Psoas muscle (tissue), 8 donors: ENCODE measurements around the gene MKKS. TPM values are rescaled to one million over a fixed set of nuclear protein-coding genes. Genes with fewer than 3 reads are reported as not detected.

Source experiments
- ATAC-seq, 4 donors: fragments of 200-7000 bp; cut with Tn5 transposase; one replicate each; pipeline ENCODE4 v1.9.1; 2020; ENCODE audit warnings: moderate library complexity in 3 of 4, mild to moderate bottlenecking in 2 of 4
- DNase-seq, 2 donors: peaks; one replicate each; pipeline ENCODE4 v3.0.0-alpha.2; 2020
- H3K27ac ChIP-seq: fragments of 200-600 bp; one replicate; pipeline ENCODE4 v1.8.0; 2022
- H3K27me3 ChIP-seq, 3 donors: fragments of 200-600 bp in 1 of 3; one replicate each; pipeline versions ENCODE4 v1.6.1 to v1.8.0; 2013 to 2022; ENCODE audit warnings: low read length in 2 of 3, mild to moderate bottlenecking in 2 of 3, moderate library complexity in 1 of 3; ENCODE audit not compliant: insufficient read depth in 3 of 3
- H3K36me3 ChIP-seq, 2 donors: fragments of 200-600 bp in 1 of 2; one replicate each; pipeline versions ENCODE4 v1.6.1 to v1.8.0; 2013 to 2022; ENCODE audit warnings: low read depth in 1 of 2, mild to moderate bottlenecking in 1 of 2, moderate library complexity in 1 of 2; ENCODE audit not compliant: insufficient read depth in 1 of 2
- H3K4me1 ChIP-seq: fragments of 200-600 bp; one replicate; pipeline ENCODE4 v1.8.0; 2022
- H3K4me3 ChIP-seq: fragments of 200-600 bp; one replicate; pipeline ENCODE4 v1.8.0; 2022; ENCODE audit warnings: mild to moderate bottlenecking
- H3K9me3 ChIP-seq: fragments of 200-600 bp; one replicate; pipeline ENCODE4 v1.8.0; 2022
- CTCF ChIP-seq: fragments of 200-600 bp; IDR thresholded peaks from one replicate; pipeline ENCODE4 v1.8.0; 2022; ENCODE audit warnings: antibody characterized with exemption
- WGBS, 3 donors: extraction: QIAGEN DNeasy Blood & Tissue Kit; methylation state at CpG; one replicate each; pipeline versions ENCODE4 v1.1.6 to v1.1.7; 2013; 5-methylcytosine and 5-hydroxymethylcytosine counted together
- intact Hi-C, 2 donors: fragments of 100-400 bp; cut with DNase I; formaldehyde crosslinking; loops; one replicate each; pipeline versions ENCODE4 v1.11.0 to v1.14.2; 2022
- polyA plus RNA-seq, 3 donors: library from polyadenylated mRNA; stranded (reverse); fragments of 200-250 nt; gene quantifications; one replicate each; pipeline ENCODE4 v1.2.3, GENCODE V29; 2013
- total RNA-seq, 4 donors: library from RNA; stranded (reverse); fragmentation: NEBNext Ultra II Directional in 2 of 4; extraction: Animal tissue kit (Norgen Biotek cat#: 25700) in 2 of 4; gene quantifications; one replicate each; pipeline versions ENCODE4 v1.2.1 to v1.2.4, GENCODE V29; 2021 to 2023
- donor health status: healthy with polysubstance abuse.
- donor health status: DM: no; HTN: no; CAD: no; lungs with moderate emphysema.
- donor health status: Bipolar disorder and iron deficiency.
- donor health status: healthy.
- donor health status: DM: yes; HTN: yes; CAD: no.
- donor health status: DM: no; HTN: no; CAD: no.
- donor health status: DM: no; HTN: no; CAD: no.
- donor health status: DM: yes; HTN: yes; CAD: no.

MKKS gene
- total and polyA plus RNA-seq, 7 donors = 10.5 to 40.1 (median 22.7) TPM

- intact Hi-C loops = loop anchor here (10.0 kb wide), 2 partner anchors 63 to 187 kb away; no protein-coding TSS in a partner anchor
- peaks cover 3% of the 10 kb centered on the region for H3K4me1 ChIP-seq
- DNase-seq (no peak), ATAC-seq (no peak)
- H3K36me3 ChIP-seq = no peaks in the 10 kb centered on the region
- no peak overlapping the region for H3K4me3 ChIP-seq
- WGBS, 3 donors = 99 to 100% (median 100%) methylated on average over 1 of the region's 1 CpG
- no peaks in the 10 kb centered on the region for H3K27me3 ChIP-seq
- TF ChIP-seq CTCF = no peak
- no peaks in the 10 kb centered on the region for H3K9me3 ChIP-seq
- no peak overlapping the region for H3K27ac ChIP-seq
Observed at GRCh38 chr20:10478205-10478604, 44.2 kb upstream of the MKKS start.

- H3K36me3 ChIP-seq = no peaks in the 10 kb centered on the region
- no peak for TF ChIP-seq CTCF
- intact Hi-C loops = loop anchor here (10.0 kb wide), 2 partner anchors 62 to 188 kb away; no protein-coding TSS in a partner anchor
- DNase-seq (no peak), ATAC-seq (no peak)
- no peaks in the 10 kb centered on the region for H3K9me3 ChIP-seq
- H3K27ac ChIP-seq = no peak overlapping the region
- WGBS, 3 donors = 70 to 78% (median 73%) methylated on average over 3 of the region's 3 CpGs
- peaks cover 3% of the 10 kb centered on the region for H3K4me1 ChIP-seq
- no peak overlapping the region for H3K4me3 ChIP-seq
- no peaks in the 10 kb centered on the region for H3K27me3 ChIP-seq
Observed at GRCh38 chr20:10476319-10476724, 42.3 kb upstream of the MKKS start.

- intact Hi-C loops = loop anchor here (10.0 kb wide), 2 partner anchors 60 to 190 kb away; no protein-coding TSS in a partner anchor
- DNase-seq (no peak), ATAC-seq (no peak)
- Histone ChIP-seq H3K27me3 (no peaks in the 10 kb centered on the region), H3K4me3 (no peak overlapping the region), H3K9me3 (no peaks in the 10 kb centered on the region), H3K4me1 (peaks cover 3% of the 10 kb centered on the region), H3K36me3 (no peaks in the 10 kb centered on the region), H3K27ac (no peak overlapping the region)
- WGBS, 3 donors = 83 to 91% (median 85%) methylated on average over 2 of the region's 2 CpGs
- TF ChIP-seq CTCF = no peak
Observed at GRCh38 chr20:10475225-10475624, 41.2 kb upstream of the MKKS start.

- no peaks in the 10 kb centered on the region for H3K9me3 ChIP-seq
- ATAC-seq = peak in 3 of 4 donors; percentile 33 to 70 (median 52)
- intact Hi-C loops = loop anchor here (10.0 kb wide), 2 partner anchors 60 to 190 kb away; no protein-coding TSS in a partner anchor
- 58 to 65% (median 60%) methylated on average over 11 of the region's 11 CpGs for WGBS, 3 donors
- peak overlapping the region; percentile 36 for H3K27ac ChIP-seq
- peaks cover 3% of the 10 kb centered on the region for H3K4me1 ChIP-seq
- no peak overlapping the region for H3K4me3 ChIP-seq
- TF ChIP-seq CTCF = no peak
- H3K27me3 ChIP-seq = no peaks in the 10 kb centered on the region
- peak; percentile 47 to 72 for DNase-seq
- no peaks in the 10 kb centered on the region for H3K36me3 ChIP-seq
Observed at GRCh38 chr20:10474606-10475184, 40.7 kb upstream of the MKKS start.

GRCh38 chr20:10472871-10473270, 38.8 kb upstream of the MKKS start:
- intact Hi-C loops = loop anchor here (10.0 kb wide), 2 partner anchors 58 to 192 kb away; no protein-coding TSS in a partner anchor
- Histone ChIP-seq H3K4me3 (no peak overlapping the region), H3K27me3 (no peaks in the 10 kb centered on the region), H3K4me1 (peaks cover 3% of the 10 kb centered on the region), H3K36me3 (no peaks in the 10 kb centered on the region), H3K27ac (no peak overlapping the region), H3K9me3 (no peaks in the 10 kb centered on the region)
- no peak for TF ChIP-seq CTCF
- 67 to 81% (median 72%) methylated on average over 2 of the region's 2 CpGs for WGBS, 3 donors
- ATAC-seq (no peak), DNase-seq (no peak)
